GM12872 (cell line): ENCODE measurements around the gene MTG2.

Experiments used
- TF ChIP-seq, protein P1 (sequence below): IDR thresholded peaks from 3 replicates; pipeline ENCODE4 v1.5.1; 2011; ENCODE audit warnings: low read depth, mild to moderate bottlenecking, low read length, moderate library complexity; ENCODE audit not compliant: insufficient read depth

The MTG2 gene

DNA sequence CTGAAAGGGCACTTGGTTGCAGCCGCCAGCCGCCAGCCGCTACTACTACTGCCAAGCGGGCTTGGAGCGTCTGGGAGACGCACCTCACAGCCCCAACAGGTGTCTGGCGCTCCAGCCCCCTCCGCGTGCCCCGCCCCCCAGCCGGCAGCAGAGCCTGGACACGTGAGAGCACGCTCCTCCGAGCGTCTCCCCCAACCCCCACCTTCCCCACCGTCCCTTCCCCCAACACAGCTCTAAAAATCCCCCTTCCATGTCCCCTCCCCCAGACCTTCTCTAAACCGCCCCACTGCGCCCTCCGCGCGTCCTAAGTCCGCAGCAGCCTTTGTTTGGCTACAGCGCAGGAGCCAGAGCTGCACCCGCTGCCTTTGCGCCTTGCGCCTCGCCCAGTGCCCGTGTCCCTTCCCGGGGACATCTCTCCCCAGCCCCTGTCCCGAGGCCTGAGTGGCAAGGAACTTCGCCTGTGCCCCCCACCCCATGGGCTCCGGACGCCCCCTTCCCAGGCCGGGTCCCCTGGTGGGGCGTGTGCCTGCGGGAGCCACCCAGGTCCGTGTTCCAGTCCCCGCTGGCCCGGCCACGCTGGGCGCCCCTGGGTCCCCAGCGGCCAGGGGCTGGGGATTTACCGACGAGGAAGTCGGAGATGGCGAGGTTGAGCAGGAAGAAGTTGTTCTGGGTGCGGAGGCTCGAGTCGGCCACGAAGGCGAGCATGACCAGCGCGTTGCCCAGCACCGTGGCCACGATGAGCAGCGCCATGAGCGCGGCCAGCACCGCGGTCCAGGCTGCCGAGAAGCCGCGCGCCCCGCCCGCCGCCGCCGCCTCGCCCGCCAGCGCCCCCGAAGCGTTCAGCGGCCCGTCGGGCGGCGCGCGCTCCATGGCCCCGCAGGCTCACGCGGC, 36.5 kb downstream of the MTG2 start:
- TF ChIP-seq, protein P1, sequence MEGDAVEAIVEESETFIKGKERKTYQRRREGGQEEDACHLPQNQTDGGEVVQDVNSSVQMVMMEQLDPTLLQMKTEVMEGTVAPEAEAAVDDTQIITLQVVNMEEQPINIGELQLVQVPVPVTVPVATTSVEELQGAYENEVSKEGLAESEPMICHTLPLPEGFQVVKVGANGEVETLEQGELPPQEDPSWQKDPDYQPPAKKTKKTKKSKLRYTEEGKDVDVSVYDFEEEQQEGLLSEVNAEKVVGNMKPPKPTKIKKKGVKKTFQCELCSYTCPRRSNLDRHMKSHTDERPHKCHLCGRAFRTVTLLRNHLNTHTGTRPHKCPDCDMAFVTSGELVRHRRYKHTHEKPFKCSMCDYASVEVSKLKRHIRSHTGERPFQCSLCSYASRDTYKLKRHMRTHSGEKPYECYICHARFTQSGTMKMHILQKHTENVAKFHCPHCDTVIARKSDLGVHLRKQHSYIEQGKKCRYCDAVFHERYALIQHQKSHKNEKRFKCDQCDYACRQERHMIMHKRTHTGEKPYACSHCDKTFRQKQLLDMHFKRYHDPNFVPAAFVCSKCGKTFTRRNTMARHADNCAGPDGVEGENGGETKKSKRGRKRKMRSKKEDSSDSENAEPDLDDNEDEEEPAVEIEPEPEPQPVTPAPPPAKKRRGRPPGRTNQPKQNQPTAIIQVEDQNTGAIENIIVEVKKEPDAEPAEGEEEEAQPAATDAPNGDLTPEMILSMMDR: no peak

DNA sequence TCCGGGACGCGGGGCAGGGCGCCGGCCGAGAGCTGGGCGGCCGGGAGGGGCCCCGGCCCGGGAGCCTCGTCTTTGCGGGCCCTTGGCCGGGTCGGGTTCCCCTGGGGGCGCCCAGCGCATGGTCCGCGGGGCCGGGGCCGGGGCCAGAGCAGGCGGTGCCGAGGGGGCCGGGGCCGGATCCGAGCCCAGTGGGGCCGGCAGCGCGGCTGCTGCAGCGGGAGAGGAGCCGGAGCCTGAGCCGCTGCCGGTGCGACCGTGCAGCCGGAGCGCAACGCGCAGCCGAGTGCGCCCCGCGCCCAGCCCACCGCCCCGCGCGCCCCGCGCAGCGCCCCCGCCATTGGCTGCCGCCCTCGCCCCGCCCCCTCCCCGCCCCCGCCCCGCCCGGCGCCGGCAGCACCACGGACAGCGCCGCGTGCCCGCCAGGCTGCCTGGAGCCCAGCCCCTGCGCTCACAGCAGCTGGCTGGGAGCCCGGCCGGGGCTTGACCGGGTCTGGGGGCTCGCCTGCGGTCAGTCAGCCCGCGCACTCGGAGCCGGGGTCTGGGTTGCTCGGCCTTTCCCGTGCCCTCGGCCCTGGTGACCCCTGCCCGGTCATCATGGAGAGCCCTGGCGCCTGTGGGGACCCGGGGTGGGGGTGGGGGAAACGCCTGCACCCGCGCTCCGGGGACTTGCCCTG, 37.3 kb downstream of the MTG2 start, which contains the start of gene HRH3:
HRH3 (minus strand) TSS at position 287 of the 674 bp plus-strand sequence. CDS start 308 bp downstream, outside the sequence.
- TF ChIP-seq, protein P1: no peak

DNA sequence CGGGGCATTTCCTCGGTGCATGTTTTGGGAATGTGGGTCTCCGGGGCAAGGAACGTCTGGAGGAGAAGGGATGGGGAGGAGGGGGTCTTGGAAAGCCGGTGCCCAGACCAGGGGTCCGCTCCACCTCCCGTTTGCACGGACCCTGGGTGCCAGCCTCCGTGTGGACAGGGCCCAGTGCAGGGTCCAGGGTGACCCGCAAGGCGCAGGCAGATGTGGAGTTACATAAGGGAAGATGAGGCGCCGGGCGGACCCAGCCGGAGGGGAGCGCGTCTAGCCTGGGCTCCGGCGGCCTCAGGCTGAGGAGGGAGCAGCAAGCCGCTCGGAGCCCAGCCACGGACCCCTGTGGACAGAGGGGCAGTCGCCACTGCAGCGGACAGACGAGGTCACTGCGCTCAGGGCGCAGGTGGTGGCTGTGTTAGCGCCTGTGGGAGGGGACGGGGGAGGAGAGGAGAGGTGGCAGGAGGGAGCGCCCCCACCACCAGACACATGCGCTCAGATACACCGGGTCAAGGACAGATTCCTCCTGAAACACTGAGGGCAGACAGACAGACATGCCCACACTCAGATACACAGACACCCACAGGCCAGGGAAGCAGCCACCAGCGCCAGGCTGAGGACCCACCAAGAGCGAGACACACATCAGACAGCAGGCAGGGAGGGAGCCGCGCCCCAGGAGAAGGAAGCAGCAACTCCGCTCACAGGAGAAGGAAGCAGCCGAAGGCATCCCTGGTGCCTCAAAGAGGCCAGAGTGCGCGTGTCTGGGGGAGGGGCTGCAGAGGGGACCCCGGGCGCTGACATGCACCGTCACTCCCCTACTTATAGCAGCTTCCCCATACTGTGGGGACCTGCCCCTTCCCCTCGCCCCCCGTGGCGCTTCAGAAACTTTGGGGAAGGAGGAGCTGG, 38.1 kb downstream of the MTG2 start:
- TF ChIP-seq, protein P1: no peak

DNA sequence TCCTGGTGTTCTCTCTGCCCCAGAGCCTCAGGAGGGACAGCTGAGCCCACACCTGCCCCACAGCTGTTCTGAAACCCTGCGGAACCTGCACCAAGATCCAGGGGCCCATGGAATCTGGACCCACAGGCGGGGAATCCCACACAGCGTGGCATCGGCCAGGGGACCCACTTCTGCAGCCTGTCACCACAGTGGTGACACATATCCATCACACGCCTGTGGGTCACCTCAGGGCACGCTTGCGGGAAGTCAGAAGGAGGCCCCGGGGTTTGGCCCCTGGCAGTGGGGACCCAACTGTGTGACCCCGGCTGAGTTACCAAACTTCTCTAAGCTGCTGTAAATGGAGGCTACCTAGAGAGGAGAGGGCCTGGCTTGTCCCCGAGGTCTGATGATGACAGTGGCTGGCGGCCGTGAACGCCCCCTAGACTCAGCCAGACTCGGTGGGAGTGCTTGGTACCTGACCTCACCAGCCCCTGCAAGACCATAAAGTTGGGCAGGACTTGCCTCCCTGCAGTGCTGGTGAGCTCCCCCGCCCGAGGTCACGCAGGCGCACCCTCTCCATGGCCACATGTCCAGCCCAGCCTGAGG, 39.5 kb downstream of the MTG2 start:
- TF ChIP-seq, protein P1: no peak

DNA sequence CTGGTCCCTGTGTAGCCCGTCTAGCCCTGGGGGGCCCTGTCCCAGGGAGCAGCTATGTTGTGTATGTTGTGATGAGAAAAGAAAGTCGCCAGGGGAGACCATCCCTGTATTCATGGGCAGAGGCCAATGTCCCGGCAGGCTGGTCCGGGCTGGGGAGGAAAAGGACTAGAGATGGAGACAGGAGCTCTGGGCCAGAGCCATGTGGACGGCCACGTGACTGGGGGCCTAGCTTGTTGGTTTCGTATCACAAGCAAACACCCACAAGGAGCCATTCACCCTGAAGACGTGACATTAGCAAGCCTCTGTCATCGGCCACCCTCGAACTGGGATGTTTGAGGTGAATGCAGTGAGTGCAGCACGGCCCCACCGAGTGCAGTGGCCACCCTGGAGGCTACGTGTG, 40.1 kb downstream of the MTG2 start:
- TF ChIP-seq, protein P1: no peak

DNA sequence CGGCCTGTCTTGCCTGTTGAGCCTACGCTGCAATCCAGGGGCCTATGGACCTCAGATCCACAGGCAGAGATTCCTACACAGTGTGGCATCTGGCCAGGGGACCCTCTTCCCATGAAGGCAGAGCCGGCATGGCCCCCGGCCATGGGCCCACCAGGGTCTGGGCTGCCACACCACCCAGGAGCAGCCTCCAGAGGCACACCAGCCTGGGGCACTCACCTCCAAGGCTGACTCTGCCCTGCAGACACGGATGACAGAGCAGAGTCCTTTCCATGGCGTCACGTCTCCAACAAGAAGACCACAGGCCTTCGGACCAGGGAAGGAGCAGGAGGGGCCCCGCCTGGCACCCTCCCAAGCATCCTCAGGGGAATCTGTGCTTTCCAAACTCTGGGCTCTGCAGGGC, 40.7 kb downstream of the MTG2 start:
- TF ChIP-seq, protein P1: no peak
